Measurements from ENCODE around the gene RUNX2.

Gene RUNX2

GRCh38 chr6:45421709-45422502 lies 93.8 kb downstream of the RUNX2 start:
- Histone ChIP-seq H3K18ac (ENCODE audit: low read length) (peak overlapping the region; percentile 86), H3K14ac (ENCODE audit: low read length) (peak overlapping the region; percentile 17), H4K12ac (ENCODE audit: low read depth, low read length) (no peak overlapping the region), H3K4ac (ENCODE audit: low read depth, low read length) (peak overlapping the region; percentile 30), H3K27me3 (ENCODE audit: insufficient read depth, low read length) (peaks cover 25% of the 10 kb centered on the region), H2BK120ac (ENCODE audit: insufficient read depth, low read length, poor library complexity) (peak overlapping the region; percentile 47), H2BK5ac (ENCODE audit: low read depth, low read length, poor library complexity) (no peak overlapping the region), H4K8ac (ENCODE audit: low read depth, low read length) (peak overlapping the region; percentile 2), H3K4me2 (ENCODE audit: low read length) (peak overlapping the region; percentile 98), H3K9ac (ENCODE audit: low read length) (peak overlapping the region; percentile 76), H2BK12ac (ENCODE audit: low read length) (peak overlapping the region; percentile 85), H3K4me1 (ENCODE audit: control insufficient read depth in 1 of 2, insufficient read depth in 2 of 2, low read length in 2 of 2) (peaks cover 11 to 17% of the 10 kb centered on the region in 2 experiments), H3K4me3 (ENCODE audit: low read depth, low read length) (peak overlapping the region; percentile 80), H3K79me2 (ENCODE audit: control insufficient read depth, insufficient read depth, low read length, poor library complexity) (peaks cover 5% of the 10 kb centered on the region), H3K9me3 (ENCODE audit: insufficient read depth, low read depth, low read length) (no peaks in the 10 kb centered on the region), H3K23ac (ENCODE audit: low read length) (no peak overlapping the region), H4K91ac (ENCODE audit: low read depth, low read length) (peak overlapping the region; percentile 61), H3K36me3 (ENCODE audit: control insufficient read depth in 1 of 2, insufficient read depth in 2 of 2, low read length in 2 of 2) (no peaks in the 10 kb centered on the region), H3K27ac (ENCODE audit: low read depth, low read length) (peak overlapping the region; percentile 28), H2AFZ (ENCODE audit: insufficient read depth, low read length, poor library complexity) (peak overlapping the region; percentile 52), H2AK5ac (ENCODE audit: low read length) (no peak overlapping the region), H3K79me1 (ENCODE audit: low read length) (peaks cover 21% of the 10 kb centered on the region)
- peak in 1 of 2 donors; percentile 55 for DNase-seq
- no CpG with 5 or more reads among the region's 83 CpGs for WGBS (ENCODE audit: extremely low coverage, insufficient coverage, insufficient read length)

- Histone ChIP-seq H3K4me2 (ENCODE audit: low read length) (peak overlapping the region; percentile 98), H3K36me3 (ENCODE audit: control insufficient read depth in 1 of 2, insufficient read depth in 2 of 2, low read length in 2 of 2) (no peaks in the 10 kb centered on the region), H4K91ac (ENCODE audit: low read depth, low read length) (peak overlapping the region; percentile 86), H3K18ac (ENCODE audit: low read length) (peak overlapping the region; percentile 97), H3K4me1 (ENCODE audit: control insufficient read depth in 1 of 2, insufficient read depth in 2 of 2, low read length in 2 of 2) (peaks cover 11 to 17% of the 10 kb centered on the region in 2 experiments), H4K8ac (ENCODE audit: low read depth, low read length) (peak overlapping the region; percentile 78), H3K27ac (ENCODE audit: low read depth, low read length) (no peak overlapping the region), H3K27me3 (ENCODE audit: insufficient read depth, low read length) (peaks cover 25% of the 10 kb centered on the region), H2AFZ (ENCODE audit: insufficient read depth, low read length, poor library complexity) (peak overlapping the region; percentile 68), H2BK120ac (ENCODE audit: insufficient read depth, low read length, poor library complexity) (peak overlapping the region; percentile 9), H3K79me2 (ENCODE audit: control insufficient read depth, insufficient read depth, low read length, poor library complexity) (peaks cover 5% of the 10 kb centered on the region), H3K14ac (ENCODE audit: low read length) (peak overlapping the region; percentile 94), H2BK12ac (ENCODE audit: low read length) (no peak overlapping the region), H3K79me1 (ENCODE audit: low read length) (peaks cover 21% of the 10 kb centered on the region), H3K4ac (ENCODE audit: low read depth, low read length) (no peak overlapping the region), H3K23ac (ENCODE audit: low read length) (no peak overlapping the region), H2AK5ac (ENCODE audit: low read length) (no peak overlapping the region), H3K9me3 (ENCODE audit: insufficient read depth, low read depth, low read length) (no peaks in the 10 kb centered on the region), H4K12ac (ENCODE audit: low read depth, low read length) (peak overlapping the region; percentile 64), H3K9ac (ENCODE audit: low read length) (peak overlapping the region; percentile 85), H2BK5ac (ENCODE audit: low read depth, low read length, poor library complexity) (no peak overlapping the region), H3K4me3 (ENCODE audit: low read depth, low read length) (peak overlapping the region; percentile 80)
- WGBS (ENCODE audit: extremely low coverage, insufficient coverage, insufficient read length), result no CpG with 5 or more reads among the region's 55 CpGs
- peak in 1 of 2 donors; percentile 47 for DNase-seq
Observed at GRCh38 chr6:45422503-45423110, 94.5 kb downstream of the RUNX2 start.

GRCh38 chr6:45423111-45423823 lies 95.1 kb downstream of the RUNX2 start:
- WGBS (ENCODE audit: extremely low coverage, insufficient coverage, insufficient read length), result no CpG with 5 or more reads among the region's 62 CpGs

GRCh38 chr6:45423824-45424450 lies 95.8 kb downstream of the RUNX2 start:
- peak in 1 of 2 donors; percentile 22 for DNase-seq
- H2BK5ac ChIP-seq (ENCODE audit: low read depth, low read length, poor library complexity), result peak overlapping the region; percentile 39
- no peak overlapping the region for H2BK12ac ChIP-seq (ENCODE audit: low read length)
- peaks cover 25% of the 10 kb centered on the region for H3K27me3 ChIP-seq (ENCODE audit: insufficient read depth, low read length)
- no peaks in the 10 kb centered on the region for H3K36me3 ChIP-seq (ENCODE audit: control insufficient read depth in 1 of 2, insufficient read depth in 2 of 2, low read length in 2 of 2)
- peak overlapping the region; percentile 97 for H3K18ac ChIP-seq (ENCODE audit: low read length)
- H2BK120ac ChIP-seq (ENCODE audit: insufficient read depth, low read length, poor library complexity), result peak overlapping the region; percentile 82
- peak overlapping the region; percentile 98 for H3K4me2 ChIP-seq (ENCODE audit: low read length)
- no peak overlapping the region for H3K27ac ChIP-seq (ENCODE audit: low read depth, low read length)
- peaks cover 5% of the 10 kb centered on the region for H3K79me2 ChIP-seq (ENCODE audit: control insufficient read depth, insufficient read depth, low read length, poor library complexity)
- peak overlapping the region; percentile 80 for H3K4me3 ChIP-seq (ENCODE audit: low read depth, low read length)
- peaks cover 21% of the 10 kb centered on the region for H3K79me1 ChIP-seq (ENCODE audit: low read length)
- peak overlapping the region; percentile 78 for H4K8ac ChIP-seq (ENCODE audit: low read depth, low read length)
- H3K23ac ChIP-seq (ENCODE audit: low read length), result no peak overlapping the region
- H4K12ac ChIP-seq (ENCODE audit: low read depth, low read length), result no peak overlapping the region
- no peak overlapping the region for H3K9ac ChIP-seq (ENCODE audit: low read length)
- no peak overlapping the region for H3K14ac ChIP-seq (ENCODE audit: low read length)
- peak overlapping the region; percentile 86 for H4K91ac ChIP-seq (ENCODE audit: low read depth, low read length)
- WGBS (ENCODE audit: extremely low coverage, insufficient coverage, insufficient read length), result no CpG with 5 or more reads among the region's 38 CpGs
- H3K9me3 ChIP-seq (ENCODE audit: insufficient read depth, low read depth, low read length), result no peaks in the 10 kb centered on the region
- no peak overlapping the region for H3K4ac ChIP-seq (ENCODE audit: low read depth, low read length)
- H3K4me1 ChIP-seq (ENCODE audit: control insufficient read depth in 1 of 2, insufficient read depth in 2 of 2, low read length in 2 of 2), result peaks cover 11 to 17% of the 10 kb centered on the region in 2 experiments
- H2AFZ ChIP-seq (ENCODE audit: insufficient read depth, low read length, poor library complexity), result peak overlapping the region; percentile 68
- H2AK5ac ChIP-seq (ENCODE audit: low read length), result no peak overlapping the region

More at GRCh38 chr6:45423111-45423823, 95.1 kb downstream of the RUNX2 start:
- Histone ChIP-seq H3K9ac (ENCODE audit: low read length) (peak overlapping the region; percentile 85), H3K4me3 (ENCODE audit: low read depth, low read length) (peak overlapping the region; percentile 80), H2BK120ac (ENCODE audit: insufficient read depth, low read length, poor library complexity) (peak overlapping the region; percentile 82), H2AFZ (ENCODE audit: insufficient read depth, low read length, poor library complexity) (peak overlapping the region; percentile 68), H4K8ac (ENCODE audit: low read depth, low read length) (peak overlapping the region; percentile 78), H3K79me1 (ENCODE audit: low read length) (peaks cover 21% of the 10 kb centered on the region), H3K4me2 (ENCODE audit: low read length) (peak overlapping the region; percentile 98), H3K14ac (ENCODE audit: low read length) (peak overlapping the region; percentile 94), H3K27ac (ENCODE audit: low read depth, low read length) (no peak overlapping the region), H4K91ac (ENCODE audit: low read depth, low read length) (peak overlapping the region; percentile 86), H3K4me1 (ENCODE audit: control insufficient read depth in 1 of 2, insufficient read depth in 2 of 2, low read length in 2 of 2) (peaks cover 11 to 17% of the 10 kb centered on the region in 2 experiments), H3K9me3 (ENCODE audit: insufficient read depth, low read depth, low read length) (no peaks in the 10 kb centered on the region), H3K79me2 (ENCODE audit: control insufficient read depth, insufficient read depth, low read length, poor library complexity) (peaks cover 5% of the 10 kb centered on the region), H2BK12ac (ENCODE audit: low read length) (peak overlapping the region; percentile 43), H3K4ac (ENCODE audit: low read depth, low read length) (peak overlapping the region; percentile 76), H2AK5ac (ENCODE audit: low read length) (no peak overlapping the region), H3K36me3 (ENCODE audit: control insufficient read depth in 1 of 2, insufficient read depth in 2 of 2, low read length in 2 of 2) (no peaks in the 10 kb centered on the region), H3K27me3 (ENCODE audit: insufficient read depth, low read length) (peaks cover 25% of the 10 kb centered on the region), H4K12ac (ENCODE audit: low read depth, low read length) (peak overlapping the region; percentile 64), H3K23ac (ENCODE audit: low read length) (no peak overlapping the region), H2BK5ac (ENCODE audit: low read depth, low read length, poor library complexity) (peak overlapping the region; percentile 39), H3K18ac (ENCODE audit: low read length) (peak overlapping the region; percentile 97)
- no peak for DNase-seq

Measured in trophoblast cell (in vitro differentiated cells and primary cell).